Measurements from ENCODE around the gene GPC5. TPM values are rescaled to one million over a fixed set of nuclear protein-coding genes. Genes with fewer than 3 reads are reported as not detected.

Gene GPC5
- total RNA-seq, 1 donor from 2014 or later = 0.99 TPM

DNA sequence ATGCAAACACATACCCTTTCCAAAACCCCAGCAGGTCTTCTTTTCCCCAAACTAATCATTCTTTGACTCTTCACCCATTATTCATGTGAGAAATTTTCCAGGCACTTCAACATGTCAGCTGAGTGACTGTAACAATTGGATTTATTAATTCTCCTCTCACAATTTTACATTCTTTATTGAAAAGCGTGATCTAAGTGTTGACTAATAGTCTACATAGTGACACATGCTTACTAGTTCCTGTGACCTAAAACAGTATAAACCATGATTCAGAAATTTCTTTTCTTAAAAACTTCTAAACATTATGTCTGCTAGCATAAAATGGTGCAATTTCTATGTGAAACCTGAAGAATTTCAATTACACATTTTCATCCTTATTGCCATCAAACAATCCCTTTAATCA is 532.3 kb downstream of the GPC5 start:
- H3K27me3 Mint-ChIP-seq (ENCODE audit: low read depth) = peaks cover 3% of the 10 kb centered on the region
- H3K36me3 Mint-ChIP-seq (ENCODE audit: low read depth) = no peaks in the 10 kb centered on the region
- H3K27ac Mint-ChIP-seq (ENCODE audit: unreplicated experiment) = no peak overlapping the region
- DNase-seq (ENCODE audit: low spot score) = no peak
- H3K4me1 Mint-ChIP-seq (ENCODE audit: low read depth) = no peaks in the 10 kb centered on the region
- H3K9me3 Mint-ChIP-seq (ENCODE audit: low read depth) = no peaks in the 10 kb centered on the region
- TF ChIP-seq, protein P1, sequence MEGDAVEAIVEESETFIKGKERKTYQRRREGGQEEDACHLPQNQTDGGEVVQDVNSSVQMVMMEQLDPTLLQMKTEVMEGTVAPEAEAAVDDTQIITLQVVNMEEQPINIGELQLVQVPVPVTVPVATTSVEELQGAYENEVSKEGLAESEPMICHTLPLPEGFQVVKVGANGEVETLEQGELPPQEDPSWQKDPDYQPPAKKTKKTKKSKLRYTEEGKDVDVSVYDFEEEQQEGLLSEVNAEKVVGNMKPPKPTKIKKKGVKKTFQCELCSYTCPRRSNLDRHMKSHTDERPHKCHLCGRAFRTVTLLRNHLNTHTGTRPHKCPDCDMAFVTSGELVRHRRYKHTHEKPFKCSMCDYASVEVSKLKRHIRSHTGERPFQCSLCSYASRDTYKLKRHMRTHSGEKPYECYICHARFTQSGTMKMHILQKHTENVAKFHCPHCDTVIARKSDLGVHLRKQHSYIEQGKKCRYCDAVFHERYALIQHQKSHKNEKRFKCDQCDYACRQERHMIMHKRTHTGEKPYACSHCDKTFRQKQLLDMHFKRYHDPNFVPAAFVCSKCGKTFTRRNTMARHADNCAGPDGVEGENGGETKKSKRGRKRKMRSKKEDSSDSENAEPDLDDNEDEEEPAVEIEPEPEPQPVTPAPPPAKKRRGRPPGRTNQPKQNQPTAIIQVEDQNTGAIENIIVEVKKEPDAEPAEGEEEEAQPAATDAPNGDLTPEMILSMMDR (IDR thresholded peaks at IDR 0.05) = no peak
- H3K4me3 Mint-ChIP-seq (ENCODE audit: unreplicated experiment) = no peak overlapping the region

- H3K4me1 Mint-ChIP-seq (ENCODE audit: low read depth) = no peaks in the 10 kb centered on the region
- no peak overlapping the region for H3K4me3 Mint-ChIP-seq (ENCODE audit: unreplicated experiment)
- DNase-seq (ENCODE audit: low spot score) = no peak
- TF ChIP-seq, protein P1 (IDR thresholded peaks at IDR 0.05) = no peak
- no peak overlapping the region for H3K27ac Mint-ChIP-seq (ENCODE audit: unreplicated experiment)
- peaks cover 6% of the 10 kb centered on the region for H3K9me3 Mint-ChIP-seq (ENCODE audit: low read depth)
- no peaks in the 10 kb centered on the region for H3K27me3 Mint-ChIP-seq (ENCODE audit: low read depth)
- no peaks in the 10 kb centered on the region for H3K36me3 Mint-ChIP-seq (ENCODE audit: low read depth)
Measured at GRCh38 chr13:91934354-91934753, 535.9 kb downstream of the GPC5 start.

DNA sequence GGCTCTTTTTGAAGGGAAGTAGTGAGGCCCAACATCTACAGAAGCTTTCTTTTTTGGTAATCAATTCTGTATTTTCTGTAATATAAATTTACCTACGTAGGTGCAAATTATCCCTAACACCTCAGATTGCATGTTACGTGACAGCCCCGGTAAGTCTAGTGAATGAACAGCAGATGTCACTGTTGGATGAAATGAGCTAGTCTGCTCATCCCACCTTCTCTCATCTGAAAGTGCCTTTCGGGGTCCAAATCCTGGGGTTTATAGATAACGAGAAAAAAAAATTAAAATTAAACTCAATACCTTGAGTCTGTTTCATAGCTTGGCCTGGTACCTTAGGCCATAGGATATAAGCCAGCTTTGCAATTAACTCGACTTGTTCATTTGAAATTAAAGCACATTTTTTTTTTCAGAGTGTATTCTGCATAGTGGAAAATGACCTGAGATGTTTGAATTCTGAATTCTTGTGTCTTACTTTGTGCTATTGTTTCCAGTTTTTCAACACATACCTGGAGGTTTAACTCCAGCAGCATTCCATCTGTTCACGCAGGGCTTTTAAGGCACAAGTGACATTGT is 548.2 kb downstream of the GPC5 start:
- TF ChIP-seq, protein P1 (IDR thresholded peaks at IDR 0.05) = peak; percentile 82
- H3K4me3 Mint-ChIP-seq (ENCODE audit: unreplicated experiment) = no peak overlapping the region
- H3K9me3 Mint-ChIP-seq (ENCODE audit: low read depth) = no peaks in the 10 kb centered on the region
- no peaks in the 10 kb centered on the region for H3K4me1 Mint-ChIP-seq (ENCODE audit: low read depth)
- no peak for DNase-seq (ENCODE audit: low spot score)
- no peaks in the 10 kb centered on the region for H3K36me3 Mint-ChIP-seq (ENCODE audit: low read depth)
- H3K27ac Mint-ChIP-seq (ENCODE audit: unreplicated experiment) = no peak overlapping the region
- peaks cover 10% of the 10 kb centered on the region for H3K27me3 Mint-ChIP-seq (ENCODE audit: low read depth)

DNA sequence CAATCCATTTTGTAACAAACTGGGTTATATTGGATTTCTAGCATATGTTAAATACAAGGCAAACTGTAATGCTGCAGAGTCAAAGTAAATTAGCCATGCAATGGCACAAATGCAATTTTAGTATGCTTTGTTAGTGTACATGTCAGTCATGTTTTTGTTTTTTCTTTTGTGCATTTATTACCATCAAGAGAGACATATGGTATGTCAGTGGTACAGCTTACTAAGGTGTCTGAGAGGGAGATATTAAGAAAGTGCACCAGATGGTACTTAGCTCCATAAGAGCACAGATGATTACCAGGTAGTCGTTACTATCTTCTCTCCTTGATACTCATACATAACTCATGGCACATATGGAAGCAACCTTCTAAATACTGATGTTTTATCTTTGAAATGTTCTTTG is 550.3 kb downstream of the GPC5 start:
- TF ChIP-seq, protein P1 (IDR thresholded peaks at IDR 0.05) = no peak
- Mint-ChIP-seq H3K4me3 (ENCODE audit: unreplicated experiment) (no peak overlapping the region), H3K27me3 (ENCODE audit: low read depth) (peaks cover 8% of the 10 kb centered on the region), H3K4me1 (ENCODE audit: low read depth) (no peaks in the 10 kb centered on the region), H3K36me3 (ENCODE audit: low read depth) (no peaks in the 10 kb centered on the region), H3K9me3 (ENCODE audit: low read depth) (no peaks in the 10 kb centered on the region), H3K27ac (ENCODE audit: unreplicated experiment) (no peak overlapping the region)
- no peak for DNase-seq (ENCODE audit: low spot score)

DNA sequence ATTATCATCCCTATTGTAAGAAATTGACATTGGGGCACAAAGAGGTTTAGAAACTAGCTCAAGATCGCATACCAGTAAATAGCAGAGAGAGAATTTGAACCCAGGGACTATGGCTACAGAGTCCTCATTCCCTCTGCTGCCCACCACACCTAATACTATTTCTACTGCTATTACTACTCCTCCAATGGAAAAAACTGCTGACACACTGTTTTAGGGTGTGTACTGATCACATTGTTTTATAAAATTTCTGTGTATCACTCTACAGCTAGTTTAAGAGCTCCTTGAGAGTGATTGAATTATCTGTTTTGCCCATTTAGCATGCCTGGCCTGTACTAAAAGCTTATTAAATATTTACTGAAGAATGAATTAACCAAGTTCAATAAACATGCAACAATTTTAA is 552.4 kb downstream of the GPC5 start:
- no peak overlapping the region for H3K27ac Mint-ChIP-seq (ENCODE audit: unreplicated experiment)
- H3K4me3 Mint-ChIP-seq (ENCODE audit: unreplicated experiment) = no peak overlapping the region
- DNase-seq (ENCODE audit: low spot score) = no peak
- no peaks in the 10 kb centered on the region for H3K36me3 Mint-ChIP-seq (ENCODE audit: low read depth)
- TF ChIP-seq, protein P1 (IDR thresholded peaks at IDR 0.05) = no peak
- no peaks in the 10 kb centered on the region for H3K4me1 Mint-ChIP-seq (ENCODE audit: low read depth)
- no peaks in the 10 kb centered on the region for H3K9me3 Mint-ChIP-seq (ENCODE audit: low read depth)
- peaks cover 6% of the 10 kb centered on the region for H3K27me3 Mint-ChIP-seq (ENCODE audit: low read depth)

All from chondrocyte (in vitro differentiated cells).